Naive B cell (primary cell): ENCODE measurements around the gene ERMAP. TPM values are rescaled to one million over a fixed set of nuclear protein-coding genes. Genes with fewer than 3 reads are reported as not detected.

ENCODE experiments used
- ATAC-seq, 2 donors: fragments of 150-1000 bp; cut with Tn5 transposase; 2 replicates each; pipeline ENCODE4 v1.10.0; 2021; ENCODE audit warnings: low read depth in 2 of 2, mild to moderate bottlenecking in 2 of 2, moderate library complexity in 2 of 2
- DNase-seq: peaks from one replicate; pipeline ENCODE4 v3.0.0; 2022
- H3K27ac Mint-ChIP-seq, 6 donors: one replicate each; pipeline ENCODE4 v1.8.0; 2020 to 2022; ENCODE audit warnings: mild to moderate bottlenecking in 6 of 6, mixed read lengths in 6 of 6, moderate library complexity in 5 of 6, inconsistent platforms in 2 of 6
- H3K27me3 Mint-ChIP-seq, 3 donors: one replicate each; pipeline ENCODE4 v1.8.0; 2021 to 2022; ENCODE audit warnings: mixed read lengths in 3 of 3, mild to moderate bottlenecking in 1 of 3
- H3K36me3 Mint-ChIP-seq, 2 donors: one replicate each; pipeline ENCODE4 v1.8.0; 2020 to 2022; ENCODE audit warnings: mixed read lengths in 2 of 2, inconsistent platforms in 1 of 2, mild to moderate bottlenecking in 1 of 2
- H3K4me1 Mint-ChIP-seq, 3 donors: one replicate each; pipeline ENCODE4 v1.8.0; 2020 to 2022; ENCODE audit warnings: mixed read lengths in 3 of 3, inconsistent platforms in 1 of 3, mild to moderate bottlenecking in 1 of 3, moderate library complexity in 1 of 3
- H3K4me3 Mint-ChIP-seq, 8 donors: one replicate each; pipeline ENCODE4 v1.8.0; 2020 to 2022; ENCODE audit warnings: mild to moderate bottlenecking in 8 of 8, mixed read lengths in 8 of 8, moderate library complexity in 8 of 8, inconsistent platforms in 2 of 8
- H3K9me3 Mint-ChIP-seq, 7 donors: one replicate each; pipeline ENCODE4 v1.8.0; 2020 to 2022; ENCODE audit warnings: mixed read lengths in 7 of 7, mild to moderate bottlenecking in 5 of 7, inconsistent platforms in 2 of 7, moderate library complexity in 1 of 7
- polyA plus RNA-seq, 6 donors: library from polyadenylated mRNA; unstranded; fragments of 300-500 nt; fragmentation: Illumina TruSeq; gene quantifications; one replicate each; pipeline ENCODE4 v1.2.3, GENCODE V29; 2021; ENCODE audit warnings: low read depth in 6 of 6

ERMAP gene, protein sequence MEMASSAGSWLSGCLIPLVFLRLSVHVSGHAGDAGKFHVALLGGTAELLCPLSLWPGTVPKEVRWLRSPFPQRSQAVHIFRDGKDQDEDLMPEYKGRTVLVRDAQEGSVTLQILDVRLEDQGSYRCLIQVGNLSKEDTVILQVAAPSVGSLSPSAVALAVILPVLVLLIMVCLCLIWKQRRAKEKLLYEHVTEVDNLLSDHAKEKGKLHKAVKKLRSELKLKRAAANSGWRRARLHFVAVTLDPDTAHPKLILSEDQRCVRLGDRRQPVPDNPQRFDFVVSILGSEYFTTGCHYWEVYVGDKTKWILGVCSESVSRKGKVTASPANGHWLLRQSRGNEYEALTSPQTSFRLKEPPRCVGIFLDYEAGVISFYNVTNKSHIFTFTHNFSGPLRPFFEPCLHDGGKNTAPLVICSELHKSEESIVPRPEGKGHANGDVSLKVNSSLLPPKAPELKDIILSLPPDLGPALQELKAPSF
- polyA plus RNA-seq = 1 to 10 TPM in 5 of 6 donors, not detected in 1; 2.2 to 3.7 (median 2.6) TPM

DNA sequence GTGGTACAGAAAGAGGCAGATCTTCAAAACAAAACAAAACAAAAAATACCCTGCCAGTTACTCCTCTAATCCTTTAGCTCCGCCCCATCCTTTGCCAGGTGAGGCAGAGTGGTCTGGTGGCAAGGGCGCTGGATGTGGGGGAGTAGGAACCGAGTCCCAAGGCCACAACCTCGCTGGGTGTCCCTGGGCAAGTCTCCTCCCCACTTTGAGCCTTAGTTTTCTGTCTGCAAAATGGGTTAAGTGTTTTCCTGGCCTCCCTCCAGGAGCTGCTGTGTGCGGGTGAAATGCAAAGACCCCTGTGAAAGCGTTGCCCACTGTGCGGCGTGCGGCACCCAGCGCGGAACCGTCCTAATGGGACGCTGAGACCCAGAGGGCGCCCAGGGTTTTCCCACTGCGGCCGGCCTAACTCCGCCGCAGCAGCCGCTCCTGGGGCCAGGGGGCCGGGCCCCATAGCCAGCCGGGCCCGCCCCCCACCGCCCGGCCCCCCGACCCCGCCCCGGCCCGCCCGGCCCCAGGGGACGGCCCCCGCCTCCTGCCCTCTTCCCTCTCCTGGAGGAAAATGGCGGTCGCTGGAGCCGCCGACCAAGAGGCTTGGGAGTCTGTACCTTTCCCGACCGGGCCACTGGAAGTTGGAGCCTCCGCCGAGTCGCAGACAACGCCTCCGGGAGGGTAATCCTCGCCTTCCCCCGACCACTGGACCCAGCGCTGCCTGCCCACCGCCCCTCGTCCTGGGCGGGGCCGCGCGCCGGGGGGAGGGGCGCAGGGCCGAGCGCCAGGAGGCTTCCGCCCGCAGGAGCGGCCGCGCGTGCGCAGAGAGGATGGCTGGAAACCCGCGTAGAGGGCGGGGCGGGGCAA is at the start of gene ERMAP, which contains the start of gene SVBP:
Gene ERMAP, plus strand, starts transcription at position 538 of the 855 bp plus-strand sequence. CDS start 13,327 bp downstream, outside the sequence.
Gene SVBP, minus strand, starts transcription at position 813 of the 855 bp plus-strand sequence. CDS start 853 bp downstream, outside the sequence.
- Mint-ChIP-seq H3K36me3 (no peaks in the 10 kb centered on the region), H3K4me3 (peak within 1 kb of the TSS; percentile 73 to 93 (median 86)), H3K27me3 (no peaks in the 10 kb centered on the region), H3K4me1 (peaks cover 12 to 24% (median 20%) of the 10 kb centered on the region in 3 donors), H3K27ac (peak within 1 kb of the TSS; percentile 47 to 94 (median 78)), H3K9me3 (no peaks in the 10 kb centered on the region)
- DNase-seq = peak; percentile 94
- peak; percentile 78 to 82 for ATAC-seq

DNA sequence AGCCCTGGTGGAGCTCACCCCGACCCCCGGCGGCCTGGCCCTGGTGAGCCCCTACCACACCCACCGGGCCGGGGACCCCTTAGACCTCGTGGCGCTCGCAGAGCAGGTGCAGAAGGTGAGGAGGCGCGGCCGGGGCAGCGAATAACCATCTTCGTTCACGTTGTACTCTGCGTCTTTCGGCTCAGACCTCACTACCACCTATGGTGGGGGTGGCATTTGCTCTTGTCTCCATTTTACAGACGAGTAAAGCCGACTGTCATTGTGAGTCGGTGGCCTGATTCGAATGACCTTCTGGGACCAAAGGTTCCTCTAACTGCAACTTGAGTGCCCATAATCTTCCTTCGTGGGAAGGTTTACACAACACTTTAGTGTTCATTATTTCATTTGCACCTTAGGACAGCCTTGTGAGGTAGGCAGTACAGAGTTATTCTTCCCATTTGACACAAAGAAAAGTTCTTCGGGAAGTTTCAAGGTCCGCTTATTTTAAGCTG is 49.4 kb upstream of the ERMAP start:
- Mint-ChIP-seq H3K4me1 (peaks cover 15 to 29% (median 18%) of the 10 kb centered on the region in 3 donors), H3K36me3 (peaks cover 0 to 8% of the 10 kb centered on the region in 2 donors), H3K4me3 (peak overlapping the region in 1 of 8 donors; percentile 97), H3K9me3 (no peaks in the 10 kb centered on the region), H3K27ac (peak overlapping the region in 5 of 6 donors; percentile 89 to 98 (median 96)), H3K27me3 (no peaks in the 10 kb centered on the region)
- DNase-seq (no peak), ATAC-seq (no peak)

DNA sequence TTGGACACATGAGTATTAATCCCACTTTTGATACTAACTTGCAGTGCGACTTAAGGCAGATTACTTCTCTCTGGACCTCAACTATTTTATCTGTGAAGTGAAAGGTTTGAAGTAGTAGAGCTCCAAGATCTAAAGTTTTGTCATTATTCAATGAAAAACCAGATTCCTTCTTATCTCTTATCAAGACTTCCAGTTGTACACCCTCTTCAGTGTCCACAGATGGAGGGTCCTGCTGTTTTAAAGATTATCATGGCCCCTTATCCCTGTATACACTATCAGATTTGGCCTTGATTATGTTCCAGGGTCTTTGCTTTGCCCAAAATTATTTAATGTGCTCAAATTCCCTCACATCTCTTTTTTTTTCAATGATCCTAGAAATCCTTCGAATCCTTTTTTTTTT is 48.8 kb upstream of the ERMAP start:
- peak overlapping the region in 1 of 8 donors; percentile 97 for H3K4me3 Mint-ChIP-seq
- DNase-seq = no peak
- H3K27me3 Mint-ChIP-seq = no peaks in the 10 kb centered on the region
- H3K9me3 Mint-ChIP-seq = no peaks in the 10 kb centered on the region
- H3K36me3 Mint-ChIP-seq = peaks cover 0 to 8% of the 10 kb centered on the region in 2 donors
- H3K27ac Mint-ChIP-seq = peak overlapping the region in 1 of 6 donors; percentile 95
- H3K4me1 Mint-ChIP-seq = peaks cover 19 to 29% (median 20%) of the 10 kb centered on the region in 3 donors
- ATAC-seq = no peak

DNA sequence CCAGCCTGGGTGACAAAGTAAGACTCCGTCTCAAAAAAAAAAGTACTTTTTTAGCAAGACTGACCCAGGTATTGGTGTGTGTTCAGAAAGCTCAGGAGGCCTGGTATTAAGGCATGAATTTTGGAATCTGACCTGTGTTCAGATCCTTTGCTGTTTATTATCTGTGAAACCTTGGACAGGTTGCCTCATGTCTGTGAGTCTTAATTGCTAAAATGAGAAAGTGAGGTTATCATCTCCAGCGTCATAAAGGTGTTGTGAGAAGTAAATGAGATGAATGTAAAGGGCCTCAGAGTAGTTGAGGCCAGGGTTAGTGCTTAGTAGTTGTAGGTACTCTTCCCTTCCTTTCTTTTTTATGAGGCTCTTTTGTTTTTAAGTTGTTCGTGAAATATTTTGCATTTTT is 47.1 kb upstream of the ERMAP start:
- Mint-ChIP-seq H3K9me3 (no peaks in the 10 kb centered on the region), H3K36me3 (peaks cover under 1 to 8% of the 10 kb centered on the region in 2 donors), H3K27ac (no peak overlapping the region), H3K4me1 (peaks cover 20 to 29% (median 23%) of the 10 kb centered on the region in 3 donors), H3K4me3 (peak overlapping the region in 2 of 8 donors; percentile 35 to 47), H3K27me3 (no peaks in the 10 kb centered on the region)
- ATAC-seq = no peak
- DNase-seq = no peak

DNA sequence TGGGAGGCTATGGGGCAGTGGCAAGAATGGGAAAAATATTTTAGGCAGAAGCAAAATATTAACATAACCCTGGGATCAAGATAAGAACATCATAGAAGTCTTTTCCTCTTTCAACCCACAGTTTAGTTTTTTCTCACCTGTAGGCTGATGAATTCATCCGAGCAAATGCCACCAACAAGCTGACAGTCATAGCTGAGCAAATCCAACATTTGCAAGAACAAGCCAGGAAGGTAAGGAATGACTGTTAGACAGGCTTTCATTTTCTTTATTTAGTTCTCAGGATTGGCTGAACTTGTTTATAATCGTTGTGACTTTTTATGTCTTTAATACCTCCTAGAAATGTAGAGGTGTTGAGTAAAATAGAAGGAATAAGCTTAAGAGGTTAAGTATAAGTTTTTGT is 43.5 kb upstream of the ERMAP start:
- H3K27ac Mint-ChIP-seq = peak overlapping the region in 1 of 6 donors; percentile 77
- peaks cover 25 to 29% (median 26%) of the 10 kb centered on the region in 3 donors for H3K4me1 Mint-ChIP-seq

DNA sequence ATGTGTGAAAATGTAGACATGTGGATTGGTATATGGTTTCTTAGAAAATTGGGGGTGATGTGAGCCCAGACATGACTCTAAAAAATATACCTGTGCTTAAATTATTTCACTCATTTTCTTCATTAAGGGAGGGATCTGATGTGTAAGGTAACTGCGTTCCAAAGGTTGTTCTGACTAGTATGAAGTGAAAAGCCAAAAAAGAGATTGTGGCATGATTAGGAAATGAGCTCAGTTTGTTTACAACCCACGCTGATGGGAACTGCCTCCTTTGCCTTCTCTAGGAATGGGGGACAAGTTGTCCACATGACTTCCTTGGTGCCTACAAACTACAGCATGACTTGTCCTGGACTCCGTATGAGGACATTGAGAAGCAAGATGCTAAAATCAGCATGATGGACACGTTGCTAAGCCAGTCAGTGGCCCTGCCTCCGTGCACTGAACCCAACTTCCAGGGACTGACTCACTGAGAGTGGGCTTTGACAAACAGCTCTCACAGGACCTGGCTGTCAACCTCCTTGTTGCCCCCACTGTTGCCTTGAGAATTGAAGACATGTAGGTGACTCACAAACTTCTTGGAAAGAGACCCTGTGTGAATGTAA is 41.9 kb upstream of the ERMAP start:
- Mint-ChIP-seq H3K9me3 (no peaks in the 10 kb centered on the region), H3K27me3 (no peaks in the 10 kb centered on the region), H3K36me3 (peaks cover 19 to 27% of the 10 kb centered on the region in 2 donors), H3K4me3 (no peak overlapping the region), H3K27ac (peak overlapping the region in 1 of 6 donors; percentile 33), H3K4me1 (peaks cover 17 to 31% (median 22%) of the 10 kb centered on the region in 3 donors)
- DNase-seq (no peak), ATAC-seq (no peak)

More for the DNA sequence above, 43.5 kb upstream of the ERMAP start:
- Mint-ChIP-seq H3K4me3 (no peak overlapping the region), H3K36me3 (peaks cover 16 to 27% of the 10 kb centered on the region in 2 donors), H3K27me3 (no peaks in the 10 kb centered on the region), H3K9me3 (no peaks in the 10 kb centered on the region)
- ATAC-seq (no peak), DNase-seq (no peak)

DNA sequence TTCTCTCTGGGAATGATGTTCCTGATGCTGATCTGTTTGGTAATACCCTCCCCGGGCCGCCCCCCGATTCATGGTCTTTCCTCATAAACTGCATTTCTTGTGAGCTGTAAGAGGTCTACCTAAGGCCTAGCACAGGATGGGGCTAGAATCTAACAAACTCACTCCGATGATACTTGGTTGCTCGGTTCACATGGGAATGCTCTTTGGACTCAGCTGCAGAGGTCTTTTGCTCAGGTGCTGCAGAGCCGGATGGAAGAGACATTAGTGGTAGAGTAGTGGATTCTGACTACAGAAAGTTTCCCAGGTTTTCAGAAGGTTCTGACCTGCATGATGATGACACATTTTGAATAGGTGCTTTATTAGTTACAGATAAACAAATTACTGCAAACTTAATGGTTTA is 40.4 kb upstream of the ERMAP start:
- Mint-ChIP-seq H3K9me3 (no peaks in the 10 kb centered on the region), H3K27me3 (no peaks in the 10 kb centered on the region), H3K4me1 (peaks cover 11 to 25% (median 20%) of the 10 kb centered on the region in 3 donors), H3K36me3 (peaks cover 19 to 35% of the 10 kb centered on the region in 2 donors), H3K4me3 (no peak overlapping the region), H3K27ac (no peak overlapping the region)
- ATAC-seq (no peak), DNase-seq (no peak)

DNA sequence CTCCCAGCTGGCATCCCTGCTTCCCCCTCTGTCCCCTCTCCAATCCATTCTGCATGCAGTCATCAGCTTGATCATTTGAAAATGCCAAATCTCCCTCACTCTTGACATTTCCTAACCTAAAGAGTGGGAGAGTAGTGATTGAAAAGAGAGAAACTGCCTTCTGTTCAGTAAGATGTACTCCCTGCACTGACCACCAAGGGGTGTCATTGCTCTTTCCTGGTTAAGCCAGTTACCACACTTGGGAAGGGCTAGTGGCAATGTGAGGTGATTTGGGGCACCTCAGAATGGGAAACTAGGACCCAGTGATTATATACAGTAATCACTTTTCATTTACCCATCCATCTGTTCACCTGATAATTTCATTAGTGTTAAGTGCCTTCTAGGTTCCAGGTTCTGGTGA is 39.1 kb upstream of the ERMAP start:
- Mint-ChIP-seq H3K4me3 (no peak overlapping the region), H3K27me3 (no peaks in the 10 kb centered on the region), H3K36me3 (peaks cover 25 to 39% of the 10 kb centered on the region in 2 donors), H3K27ac (peak overlapping the region in 2 of 6 donors; percentile 61 to 83), H3K9me3 (peaks cover 0 to 1% (median 0%) of the 10 kb centered on the region in 7 donors), H3K4me1 (peaks cover 11 to 18% (median 18%) of the 10 kb centered on the region in 3 donors)
- ATAC-seq = peak in 1 of 2 donors; percentile 47
- DNase-seq = peak; percentile 14

DNA sequence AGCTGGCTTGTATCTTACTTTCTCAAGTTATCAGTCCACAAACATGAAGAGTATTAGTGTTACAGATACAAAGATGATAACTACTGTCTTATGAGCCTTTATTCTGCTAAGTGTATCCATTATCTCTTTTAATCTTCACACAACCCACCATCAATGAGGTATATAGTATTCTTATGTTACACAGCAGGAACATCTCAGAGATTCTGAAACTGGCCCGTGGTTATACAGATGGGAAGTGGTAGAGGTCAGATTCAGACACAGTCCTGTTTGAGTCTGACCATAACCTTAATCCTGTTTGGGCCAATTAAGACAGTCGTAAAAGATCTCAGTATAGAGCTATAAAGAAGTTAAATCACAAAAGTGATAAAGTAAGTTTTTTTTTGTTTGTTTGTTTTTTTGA is 37.2 kb upstream of the ERMAP start:
- Mint-ChIP-seq H3K27ac (peak overlapping the region in 1 of 6 donors; percentile 53), H3K27me3 (no peaks in the 10 kb centered on the region), H3K36me3 (peaks cover 25 to 43% of the 10 kb centered on the region in 2 donors), H3K4me3 (peak overlapping the region in 1 of 8 donors; percentile 2), H3K9me3 (peaks cover 0 to 1% (median 0%) of the 10 kb centered on the region in 7 donors), H3K4me1 (peaks cover 10 to 20% (median 14%) of the 10 kb centered on the region in 3 donors)
- ATAC-seq (no peak), DNase-seq (no peak)

DNA sequence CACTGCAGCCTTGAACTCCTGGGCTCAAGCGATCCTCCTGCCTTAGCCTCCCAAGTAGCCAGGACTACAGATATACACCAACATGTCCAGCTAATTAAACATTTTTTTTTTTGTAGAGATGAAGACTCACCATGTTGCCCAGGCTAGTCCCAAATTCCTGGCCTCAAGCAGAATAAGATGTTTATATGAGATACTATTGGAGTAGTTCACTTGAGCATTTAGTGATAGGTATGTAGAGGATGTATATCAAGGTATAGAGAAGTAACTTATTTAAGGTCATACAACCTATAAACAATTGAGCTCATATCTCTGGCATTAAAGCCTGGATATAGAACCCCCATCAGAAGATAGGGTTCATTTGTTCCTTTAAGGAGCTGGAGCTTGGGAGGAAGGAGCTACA is 36.7 kb upstream of the ERMAP start:
- DNase-seq (no peak), ATAC-seq (no peak)
- no peaks in the 10 kb centered on the region for H3K27me3 Mint-ChIP-seq
- H3K9me3 Mint-ChIP-seq = peaks cover 0 to 1% (median 0%) of the 10 kb centered on the region in 7 donors
- no peak overlapping the region for H3K4me3 Mint-ChIP-seq
- H3K36me3 Mint-ChIP-seq = peaks cover 25 to 38% of the 10 kb centered on the region in 2 donors
- H3K4me1 Mint-ChIP-seq = peaks cover 11 to 24% (median 14%) of the 10 kb centered on the region in 3 donors
- no peak overlapping the region for H3K27ac Mint-ChIP-seq

DNA sequence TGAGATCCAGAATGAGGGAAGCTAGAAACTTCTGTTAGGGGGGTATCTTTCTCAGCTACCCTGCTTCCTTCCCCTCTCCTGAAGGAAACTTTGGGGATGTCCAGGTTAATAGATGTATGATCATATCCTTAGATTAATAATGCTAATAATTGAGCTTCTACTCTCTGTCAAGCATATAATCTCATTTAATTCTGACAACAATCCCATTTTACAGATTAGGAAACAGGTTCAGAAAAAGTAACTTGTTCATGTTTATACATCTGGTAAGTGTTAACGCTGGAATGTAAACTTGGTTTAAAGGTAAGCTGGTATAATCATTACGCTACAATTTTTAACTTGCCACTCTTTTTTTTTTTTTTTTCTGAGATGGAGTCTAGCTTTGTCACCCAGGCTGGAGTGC is 33.8 kb upstream of the ERMAP start:
- Mint-ChIP-seq H3K27ac (no peak overlapping the region), H3K4me3 (no peak overlapping the region), H3K27me3 (no peaks in the 10 kb centered on the region), H3K36me3 (peaks cover 16 to 21% of the 10 kb centered on the region in 2 donors), H3K9me3 (peaks cover 0 to 1% (median 0%) of the 10 kb centered on the region in 7 donors), H3K4me1 (peaks cover 20 to 27% (median 21%) of the 10 kb centered on the region in 3 donors)
- DNase-seq (no peak), ATAC-seq (no peak)

DNA sequence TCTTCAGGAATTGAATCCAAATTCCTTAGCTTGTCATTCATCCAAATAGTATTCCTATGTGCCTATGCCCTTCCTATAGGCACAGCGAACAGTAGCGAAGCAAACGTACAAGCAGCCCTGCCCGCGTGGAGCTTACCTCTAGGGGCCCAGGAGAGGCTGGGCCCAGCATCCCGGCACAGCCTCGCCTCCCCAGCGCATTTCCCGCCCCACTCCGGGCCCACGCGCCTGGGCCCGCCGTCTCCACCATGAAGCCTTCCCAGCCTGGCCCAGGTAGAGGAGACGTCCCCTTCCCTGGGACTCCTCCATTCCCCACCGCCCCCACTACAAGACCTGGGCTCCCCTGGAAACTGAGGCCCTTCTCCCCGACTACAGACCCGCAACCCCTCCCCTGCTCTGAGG is 32.4 kb upstream of the ERMAP start:
- Mint-ChIP-seq H3K4me3 (peak overlapping the region in 5 of 8 donors; percentile 70 to 89 (median 87)), H3K36me3 (peaks cover 14 to 15% of the 10 kb centered on the region in 2 donors), H3K27ac (peak overlapping the region in 1 of 6 donors; percentile 44), H3K27me3 (no peaks in the 10 kb centered on the region), H3K9me3 (peaks cover 0 to 1% (median 0%) of the 10 kb centered on the region in 7 donors), H3K4me1 (peaks cover 13 to 21% (median 21%) of the 10 kb centered on the region in 3 donors)
- DNase-seq (no peak), ATAC-seq (no peak)
